ENCODE measurements around the gene KCNH4.

GRCh38 chr17:42135151-42135550, 45.8 kb downstream of the KCNH4 start:
- no peak for TF ChIP-seq CTCF (IDR thresholded peaks at IDR 0.05)
- no peak for TF ChIP-seq POLR2A (IDR thresholded peaks at IDR 0.05)
